Measurements from ENCODE around the gene MICAL3.
"Not testable (repeated sequence)": the region's sequence is repeated elsewhere in the genome, so short reads cannot be mapped to it uniquely, and the experiment has no call there.

Gene MICAL3

DNA sequence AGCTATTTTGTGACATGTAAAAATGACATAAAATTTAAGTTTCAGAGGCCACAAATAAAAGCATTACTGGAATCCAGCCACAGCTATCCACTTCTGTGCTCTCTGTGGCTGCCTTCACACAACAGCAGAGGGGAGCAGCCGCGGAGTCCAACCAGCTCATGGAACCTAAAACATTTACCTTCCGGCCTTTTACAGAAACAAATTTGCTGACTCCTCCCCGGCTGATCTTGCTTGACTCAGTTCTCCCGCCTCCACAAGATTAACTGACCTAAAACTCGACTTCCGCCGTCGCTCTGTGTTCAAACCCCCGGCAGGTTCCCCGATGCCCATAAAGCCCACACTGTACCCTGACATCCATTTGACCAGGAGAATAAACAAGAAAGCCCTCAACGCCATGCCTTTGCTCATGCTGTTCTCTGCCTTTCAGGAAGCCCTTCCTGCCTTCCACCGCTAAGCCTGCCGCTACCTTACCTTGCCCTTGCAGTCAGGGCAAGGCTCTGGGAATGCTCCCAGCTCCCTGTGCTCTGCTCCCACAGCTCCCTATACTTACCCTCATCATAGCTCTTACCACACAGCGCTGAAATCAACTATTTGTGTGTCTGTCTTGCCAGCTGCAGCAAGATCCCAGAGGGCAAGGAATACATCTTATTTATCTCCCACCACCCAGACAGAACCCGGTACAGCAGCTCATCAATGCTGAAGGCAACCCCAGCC lies 35.4 kb downstream of the MICAL3 start:
- TF ChIP-seq, protein P1, sequence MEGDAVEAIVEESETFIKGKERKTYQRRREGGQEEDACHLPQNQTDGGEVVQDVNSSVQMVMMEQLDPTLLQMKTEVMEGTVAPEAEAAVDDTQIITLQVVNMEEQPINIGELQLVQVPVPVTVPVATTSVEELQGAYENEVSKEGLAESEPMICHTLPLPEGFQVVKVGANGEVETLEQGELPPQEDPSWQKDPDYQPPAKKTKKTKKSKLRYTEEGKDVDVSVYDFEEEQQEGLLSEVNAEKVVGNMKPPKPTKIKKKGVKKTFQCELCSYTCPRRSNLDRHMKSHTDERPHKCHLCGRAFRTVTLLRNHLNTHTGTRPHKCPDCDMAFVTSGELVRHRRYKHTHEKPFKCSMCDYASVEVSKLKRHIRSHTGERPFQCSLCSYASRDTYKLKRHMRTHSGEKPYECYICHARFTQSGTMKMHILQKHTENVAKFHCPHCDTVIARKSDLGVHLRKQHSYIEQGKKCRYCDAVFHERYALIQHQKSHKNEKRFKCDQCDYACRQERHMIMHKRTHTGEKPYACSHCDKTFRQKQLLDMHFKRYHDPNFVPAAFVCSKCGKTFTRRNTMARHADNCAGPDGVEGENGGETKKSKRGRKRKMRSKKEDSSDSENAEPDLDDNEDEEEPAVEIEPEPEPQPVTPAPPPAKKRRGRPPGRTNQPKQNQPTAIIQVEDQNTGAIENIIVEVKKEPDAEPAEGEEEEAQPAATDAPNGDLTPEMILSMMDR (IDR thresholded peaks at IDR 0.05; ENCODE audit: low read depth, low read length): no peak
- Histone ChIP-seq H3K27me3 (no peaks in the 10 kb centered on the region), H3K4me3 (ENCODE audit: low read depth, low read length) (no peak overlapping the region), H3K36me3 (no peaks in the 10 kb centered on the region), H3K4me1 (0 out of 2 replicates have a peak, but pooled peaks cover 2% of the 10 kb centered on the region), H3K9me3 (no peaks in the 10 kb centered on the region)
- no peak for DNase-seq

DNA sequence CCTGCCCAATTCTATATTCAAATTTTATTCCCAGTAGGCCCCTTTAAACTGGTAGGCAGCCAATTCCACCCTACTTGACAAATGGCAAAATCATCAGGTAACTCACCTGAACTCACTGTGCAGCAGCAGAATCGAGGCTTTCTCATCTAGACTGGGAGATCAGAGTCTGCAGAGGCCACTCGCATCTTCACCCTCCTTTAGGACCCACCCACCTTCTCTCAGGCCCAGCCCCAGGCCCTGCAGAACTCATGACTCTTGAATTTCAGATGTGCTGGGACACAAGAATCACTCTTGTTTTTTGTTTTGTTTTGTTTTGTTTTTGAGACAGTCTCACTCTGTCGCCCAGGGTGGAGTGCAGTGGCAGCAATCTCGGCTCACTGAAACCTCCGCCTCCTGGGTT lies 38.8 kb downstream of the MICAL3 start:
- Histone ChIP-seq H3K4me3 (ENCODE audit: low read depth, low read length) (no peak overlapping the region), H3K9me3 (no peaks in the 10 kb centered on the region), H3K27me3 (no peaks in the 10 kb centered on the region), H3K36me3 (no peaks in the 10 kb centered on the region), H3K4me1 (peaks cover 11% of the 10 kb centered on the region; the same call in 1 of the 2 replicates)
- TF ChIP-seq, protein P1 (IDR thresholded peaks at IDR 0.05; ENCODE audit: low read depth, low read length): no peak
- DNase-seq: no peak

DNA sequence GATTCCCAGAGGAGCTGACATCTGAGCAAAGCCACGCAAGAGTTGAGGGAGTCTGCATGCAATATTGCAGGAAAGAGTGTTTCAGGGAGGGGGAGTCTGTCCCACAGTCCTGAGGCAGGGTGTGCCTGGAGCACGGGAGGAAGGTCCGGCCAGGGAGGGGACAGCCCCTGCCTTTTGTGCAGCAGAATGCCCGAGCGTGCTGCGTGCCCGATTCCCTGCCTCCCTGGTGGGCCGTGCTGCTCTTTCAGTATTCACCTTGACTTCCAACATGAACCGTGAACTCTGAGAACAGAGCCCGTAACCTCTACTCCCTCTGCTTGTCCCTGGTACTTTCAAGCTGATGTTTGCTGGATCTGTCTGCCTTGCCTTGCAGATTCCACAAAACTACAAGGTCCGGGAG lies 39.3 kb downstream of the MICAL3 start:
- H3K36me3 ChIP-seq; H3K27me3 ChIP-seq; H3K4me3 ChIP-seq (ENCODE audit: low read depth, low read length); H3K9me3 ChIP-seq; DNase-seq: not testable (repeated sequence)
- H3K4me1 ChIP-seq: peaks cover 16% of the 10 kb centered on the region

DNA sequence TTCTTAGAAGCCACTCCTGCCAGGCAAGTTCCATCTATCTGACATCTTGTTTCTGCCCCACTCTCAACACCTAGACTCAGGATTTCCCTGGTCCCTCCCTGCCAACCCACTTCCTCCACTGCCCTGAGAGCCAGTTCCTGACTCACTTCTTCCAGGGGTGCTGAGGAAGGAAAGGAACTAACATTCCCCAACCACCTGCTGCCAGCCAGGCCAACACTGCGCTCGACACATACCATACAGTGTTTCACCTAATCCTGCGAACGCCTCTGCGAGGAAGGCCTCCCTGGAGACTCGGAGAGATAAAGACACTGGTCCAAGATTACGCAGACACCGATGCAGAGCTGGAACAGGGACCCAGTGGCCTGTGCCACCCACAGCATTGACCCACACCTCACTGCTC lies 40.2 kb downstream of the MICAL3 start:
- no peaks in the 10 kb centered on the region for H3K9me3 ChIP-seq
- no peak overlapping the region for H3K4me3 ChIP-seq (ENCODE audit: low read depth, low read length)

DNA sequence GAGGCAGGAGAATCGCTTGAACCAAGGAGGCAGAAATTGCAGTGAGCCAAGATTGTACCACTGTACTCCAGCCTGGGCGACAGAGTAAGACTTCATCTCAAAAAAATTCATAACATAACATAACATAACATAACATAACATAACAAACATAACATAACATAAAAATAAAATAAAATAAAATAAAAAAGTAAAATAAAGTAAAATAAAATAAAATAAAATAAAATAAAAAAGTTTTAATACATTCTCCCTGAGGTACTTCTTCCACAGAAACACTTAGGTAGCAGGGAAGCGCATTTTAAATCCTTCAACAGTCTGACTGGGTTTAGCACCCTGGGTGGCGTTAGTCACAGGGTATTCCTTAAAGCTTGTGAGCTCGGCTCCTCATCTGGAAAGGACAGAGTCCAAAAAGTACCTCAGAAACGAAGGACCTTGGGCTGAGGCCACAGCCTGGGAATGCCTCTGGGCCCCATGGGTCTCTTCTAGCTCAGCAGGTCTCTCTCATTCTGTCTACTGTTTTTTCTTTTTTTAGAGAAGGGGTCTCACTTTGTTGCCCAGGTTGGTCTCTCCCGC lies 41.7 kb downstream of the MICAL3 start:
- H3K36me3 ChIP-seq: no peaks in the 10 kb centered on the region
- TF ChIP-seq, protein P1 (IDR thresholded peaks at IDR 0.05; ENCODE audit: low read depth, low read length): no peak
- peaks cover 17% of the 10 kb centered on the region for H3K4me1 ChIP-seq

More for the DNA sequence above, 40.2 kb downstream of the MICAL3 start:
- TF ChIP-seq, protein P1 (IDR thresholded peaks at IDR 0.05; ENCODE audit: low read depth, low read length): no peak
- H3K36me3 ChIP-seq: no peaks in the 10 kb centered on the region
- no peak for DNase-seq
- no peaks in the 10 kb centered on the region for H3K27me3 ChIP-seq
- peaks cover 19% of the 10 kb centered on the region for H3K4me1 ChIP-seq

DNA sequence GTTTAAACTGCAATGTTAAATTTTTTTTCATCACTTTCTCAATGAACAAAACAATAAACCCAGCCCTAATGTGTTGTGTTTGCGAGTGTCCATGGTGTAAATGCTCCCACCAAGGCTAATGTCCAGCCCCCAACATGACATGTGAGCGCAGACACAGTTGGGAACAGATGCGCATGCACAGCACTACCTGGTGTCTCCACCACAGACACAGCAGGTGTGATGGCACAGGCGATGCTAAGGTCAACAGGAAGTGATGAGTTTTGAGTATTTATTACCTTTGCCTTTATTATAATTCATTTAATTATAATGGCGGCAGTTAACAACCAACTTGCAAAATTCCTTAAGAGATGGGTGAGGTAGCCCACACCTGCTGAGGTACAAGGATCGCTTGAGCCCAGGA lies 42.9 kb downstream of the MICAL3 start:
- Histone ChIP-seq H3K9me3 (no peaks in the 10 kb centered on the region), H3K27me3 (no peaks in the 10 kb centered on the region), H3K4me3 (ENCODE audit: low read depth, low read length) (no peak overlapping the region), H3K36me3 (no peaks in the 10 kb centered on the region), H3K4me1 (peaks cover 17% of the 10 kb centered on the region)
- DNase-seq: no peak
- TF ChIP-seq, protein P1 (IDR thresholded peaks at IDR 0.05; ENCODE audit: low read depth, low read length): no peak

More for the DNA sequence above, 41.7 kb downstream of the MICAL3 start:
- H3K4me3 ChIP-seq (ENCODE audit: low read depth, low read length): no peak overlapping the region
- H3K9me3 ChIP-seq: no peaks in the 10 kb centered on the region
- DNase-seq: no peak
- no peaks in the 10 kb centered on the region for H3K27me3 ChIP-seq

All from BE2C (cell line).